GM19240 (cell line): ENCODE measurements around the gene CCIN.

Source experiments
- DNase-seq: peaks from one replicate; pipeline ENCODE4 v3.0.0; 2011; ENCODE audit warnings: low spot score; ENCODE audit not compliant: insufficient read length

Gene CCIN

GRCh38 chr9:36140086-36141084 is 28.8 kb upstream of the CCIN start:
- no peak for DNase-seq

GRCh38 chr9:36141288-36141687 is 27.9 kb upstream of the CCIN start:
- DNase-seq: no peak

GRCh38 chr9:36141761-36142160 is 27.4 kb upstream of the CCIN start:
- no peak for DNase-seq

GRCh38 chr9:36142510-36143244 is 26.5 kb upstream of the CCIN start:
- DNase-seq: no peak

- no peak for DNase-seq
Measured at GRCh38 chr9:36143245-36143641, 25.9 kb upstream of the CCIN start.

- no peak for DNase-seq
Measured at GRCh38 chr9:36144309-36145232, 24.6 kb upstream of the CCIN start.

GRCh38 chr9:36145970-36146369 is 23.2 kb upstream of the CCIN start:
- no peak for DNase-seq

- no peak for DNase-seq
Measured at GRCh38 chr9:36146651-36147050, 22.5 kb upstream of the CCIN start.

- DNase-seq: no peak
Measured at GRCh38 chr9:36147441-36148175, 21.6 kb upstream of the CCIN start.

- DNase-seq: no peak
Measured at GRCh38 chr9:36148311-36149051, 20.7 kb upstream of the CCIN start.

- DNase-seq: no peak
Measured at GRCh38 chr9:36149197-36149596, 20.0 kb upstream of the CCIN start.

- no peak for DNase-seq
Measured at GRCh38 chr9:36150574-36151315, 18.4 kb upstream of the CCIN start.

GRCh38 chr9:36151316-36152210 is 17.6 kb upstream of the CCIN start:
- DNase-seq: peak; percentile 81

- DNase-seq: no peak
Measured at GRCh38 chr9:36152741-36153438, 16.3 kb upstream of the CCIN start.

GRCh38 chr9:36153746-36154145 is 15.4 kb upstream of the CCIN start:
- no peak for DNase-seq

GRCh38 chr9:36154331-36154952 is 14.7 kb upstream of the CCIN start:
- no peak for DNase-seq

- no peak for DNase-seq
Measured at GRCh38 chr9:36156116-36156515, 13.1 kb upstream of the CCIN start.
